Stimulated activated naive CD8-positive, alpha-beta T cell treated with anti-CD3 and anti-CD28 coated beads, Interleukin-15, amount 100 ng/mL, for 72 hours (primary cell): Measurements from ENCODE around the gene METTL24.
"Not testable (repeated sequence)": the region's sequence is repeated elsewhere in the genome, so short reads cannot be mapped to it uniquely, and the experiment has no call there.

ENCODE experiments used
- ATAC-seq: fragments of 150-1000 bp; cut with Tn5 transposase; 2 replicates; pipeline ENCODE4 v1.10.0; 2021; ENCODE audit warnings: mild to moderate bottlenecking, moderate library complexity
- DNase-seq, 2 donors: peaks; one replicate each; pipeline ENCODE4 v3.0.0; 2021 to 2022
- H3K27ac Mint-ChIP-seq, 2 donors: one replicate each; pipeline ENCODE4 v1.8.0; 2022; ENCODE audit warnings: mild to moderate bottlenecking in 2 of 2, mixed read lengths in 2 of 2, moderate library complexity in 2 of 2
- H3K27me3 Mint-ChIP-seq: one replicate; pipeline ENCODE4 v1.8.0; 2022; ENCODE audit warnings: mixed read lengths
- H3K4me1 Mint-ChIP-seq: one replicate; pipeline ENCODE4 v1.8.0; 2022; ENCODE audit warnings: mild to moderate bottlenecking, mixed read lengths
- H3K4me3 Mint-ChIP-seq, 2 donors: one replicate each; pipeline ENCODE4 v1.8.0; 2022; ENCODE audit warnings: mild to moderate bottlenecking in 2 of 2, mixed read lengths in 2 of 2, moderate library complexity in 1 of 2
- H3K9me3 Mint-ChIP-seq, 2 donors: one replicate each; pipeline ENCODE4 v1.8.0; 2022; ENCODE audit warnings: mixed read lengths in 2 of 2

METTL24 gene

GRCh38 chr6:110285306-110286060, 72.7 kb downstream of the METTL24 start:
- ATAC-seq (no peak), DNase-seq (no peak)
- no peak overlapping the region for H3K27ac Mint-ChIP-seq
- H3K27me3 Mint-ChIP-seq = no peaks in the 10 kb centered on the region
- H3K9me3 Mint-ChIP-seq = peaks cover 0 to 15% of the 10 kb centered on the region in 2 donors
- no peak overlapping the region for H3K4me3 Mint-ChIP-seq
- no peaks in the 10 kb centered on the region for H3K4me1 Mint-ChIP-seq

GRCh38 chr6:110284855-110285254, 73.3 kb downstream of the METTL24 start:
- H3K4me1 Mint-ChIP-seq = no peaks in the 10 kb centered on the region
- DNase-seq (no peak), ATAC-seq (no peak)
- no peak overlapping the region for H3K27ac Mint-ChIP-seq
- H3K9me3 Mint-ChIP-seq = peaks cover 0 to 11% of the 10 kb centered on the region in 2 donors
- H3K4me3 Mint-ChIP-seq = no peak overlapping the region
- H3K27me3 Mint-ChIP-seq = no peaks in the 10 kb centered on the region

GRCh38 chr6:110283657-110284056, 74.5 kb downstream of the METTL24 start:
- Mint-ChIP-seq H3K27ac (no peak overlapping the region), H3K27me3 (no peaks in the 10 kb centered on the region), H3K4me3 (no peak overlapping the region), H3K4me1 (no peaks in the 10 kb centered on the region), H3K9me3 (peaks cover 0 to 10% of the 10 kb centered on the region in 2 donors)
- ATAC-seq (no peak), DNase-seq (no peak)

- DNase-seq (no peak), ATAC-seq (no peak)
- H3K4me3 Mint-ChIP-seq = no peak overlapping the region
- H3K4me1 Mint-ChIP-seq = no peaks in the 10 kb centered on the region
- H3K27me3 Mint-ChIP-seq = no peaks in the 10 kb centered on the region
- peaks cover 0 to 7% of the 10 kb centered on the region in 2 donors for H3K9me3 Mint-ChIP-seq
- H3K27ac Mint-ChIP-seq = no peak overlapping the region
Observed at GRCh38 chr6:110282412-110282811, 75.7 kb downstream of the METTL24 start.

GRCh38 chr6:110277100-110277665, 81.0 kb downstream of the METTL24 start:
- no peak overlapping the region for H3K27ac Mint-ChIP-seq
- ATAC-seq = no peak

GRCh38 chr6:110272781-110273180, 85.4 kb downstream of the METTL24 start:
- ATAC-seq, H3K27me3 Mint-ChIP-seq, H3K4me1 Mint-ChIP-seq, H3K9me3 Mint-ChIP-seq, H3K4me3 Mint-ChIP-seq, H3K27ac Mint-ChIP-seq, DNase-seq: not testable (repeated sequence)

More at GRCh38 chr6:110277100-110277665, 81.0 kb downstream of the METTL24 start:
- Mint-ChIP-seq H3K4me1 (no peaks in the 10 kb centered on the region), H3K9me3 (peaks cover 0 to 7% of the 10 kb centered on the region in 2 donors), H3K27me3 (no peaks in the 10 kb centered on the region), H3K4me3 (no peak overlapping the region)
- DNase-seq = no peak

- Mint-ChIP-seq H3K27me3 (no peaks in the 10 kb centered on the region), H3K27ac (no peak overlapping the region), H3K4me3 (no peak overlapping the region), H3K4me1 (no peaks in the 10 kb centered on the region), H3K9me3 (peaks cover 5 to 7% of the 10 kb centered on the region in 2 donors)
- DNase-seq = no peak
- ATAC-seq = no peak
Observed at GRCh38 chr6:110271732-110272022, 86.5 kb downstream of the METTL24 start.

DNA sequence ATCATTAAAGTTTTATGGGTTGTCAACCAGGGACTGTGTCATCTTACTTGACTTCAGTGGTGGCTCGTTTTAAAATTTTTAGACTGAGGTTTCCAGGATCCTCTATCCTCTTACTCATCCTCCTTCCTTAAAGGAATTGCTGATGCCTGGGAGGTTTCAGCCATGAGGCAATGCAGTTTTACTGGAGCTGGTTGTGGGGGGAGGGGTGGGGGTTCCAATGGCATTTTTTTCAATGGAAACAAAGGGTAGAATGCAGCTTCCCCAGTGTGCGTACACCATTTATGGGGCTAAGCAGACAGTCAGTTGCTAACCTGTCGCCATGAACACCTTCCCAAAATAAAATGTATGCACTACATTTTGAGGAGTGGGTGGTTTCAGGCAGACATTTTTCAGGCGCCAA, 88.0 kb downstream of the METTL24 start:
- H3K4me1 Mint-ChIP-seq = no peaks in the 10 kb centered on the region
- no peak overlapping the region for H3K27ac Mint-ChIP-seq
- ATAC-seq = no peak
- H3K4me3 Mint-ChIP-seq = no peak overlapping the region
- H3K27me3 Mint-ChIP-seq = no peaks in the 10 kb centered on the region
- H3K9me3 Mint-ChIP-seq = peaks cover 7 to 12% of the 10 kb centered on the region in 2 donors
- DNase-seq = no peak

GRCh38 chr6:110269623-110270022, 88.5 kb downstream of the METTL24 start:
- ATAC-seq = no peak
- H3K27ac Mint-ChIP-seq = no peak overlapping the region
- no peaks in the 10 kb centered on the region for H3K4me1 Mint-ChIP-seq
- DNase-seq = no peak
- H3K9me3 Mint-ChIP-seq = peaks cover 7 to 12% of the 10 kb centered on the region in 2 donors
- H3K27me3 Mint-ChIP-seq = no peaks in the 10 kb centered on the region
- no peak overlapping the region for H3K4me3 Mint-ChIP-seq

DNA sequence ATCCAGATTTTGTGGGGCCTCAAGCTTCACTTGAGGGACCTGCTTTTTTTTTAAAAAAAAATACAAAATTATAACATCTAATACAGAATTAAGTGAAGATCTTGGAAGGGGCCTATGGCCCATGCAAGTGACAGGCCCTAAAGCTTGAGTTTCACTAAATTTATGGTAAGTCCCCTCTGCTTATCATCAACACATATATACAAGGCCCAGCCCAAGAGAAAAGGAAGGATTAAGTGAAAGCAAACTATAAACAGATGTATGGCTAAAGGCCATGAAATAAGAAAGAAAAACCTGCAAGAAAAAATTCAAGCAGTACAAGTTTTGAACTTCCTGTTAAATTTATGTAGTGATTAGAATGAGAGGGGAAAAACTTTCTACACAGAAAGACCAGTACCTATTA, 91.2 kb downstream of the METTL24 start:
- H3K4me3 Mint-ChIP-seq = no peak overlapping the region
- DNase-seq (no peak), ATAC-seq (no peak)
- no peak overlapping the region for H3K27ac Mint-ChIP-seq
- peaks cover 7 to 15% of the 10 kb centered on the region in 2 donors for H3K9me3 Mint-ChIP-seq
- H3K27me3 Mint-ChIP-seq = no peaks in the 10 kb centered on the region
- H3K4me1 Mint-ChIP-seq = no peaks in the 10 kb centered on the region

GRCh38 chr6:110265273-110265672, 92.9 kb downstream of the METTL24 start:
- no peaks in the 10 kb centered on the region for H3K4me1 Mint-ChIP-seq
- H3K9me3 Mint-ChIP-seq = peaks cover 20 to 26% of the 10 kb centered on the region in 2 donors
- H3K27me3 Mint-ChIP-seq = no peaks in the 10 kb centered on the region
- no peak overlapping the region for H3K4me3 Mint-ChIP-seq
- ATAC-seq = no peak
- H3K27ac Mint-ChIP-seq = no peak overlapping the region
- DNase-seq = no peak

- ATAC-seq (no peak), DNase-seq (no peak)
- no peak overlapping the region for H3K27ac Mint-ChIP-seq
- no peaks in the 10 kb centered on the region for H3K4me1 Mint-ChIP-seq
- H3K27me3 Mint-ChIP-seq = no peaks in the 10 kb centered on the region
- peaks cover 15 to 24% of the 10 kb centered on the region in 2 donors for H3K9me3 Mint-ChIP-seq
- no peak overlapping the region for H3K4me3 Mint-ChIP-seq
Observed at GRCh38 chr6:110256366-110256765, 101.8 kb downstream of the METTL24 start.

DNA sequence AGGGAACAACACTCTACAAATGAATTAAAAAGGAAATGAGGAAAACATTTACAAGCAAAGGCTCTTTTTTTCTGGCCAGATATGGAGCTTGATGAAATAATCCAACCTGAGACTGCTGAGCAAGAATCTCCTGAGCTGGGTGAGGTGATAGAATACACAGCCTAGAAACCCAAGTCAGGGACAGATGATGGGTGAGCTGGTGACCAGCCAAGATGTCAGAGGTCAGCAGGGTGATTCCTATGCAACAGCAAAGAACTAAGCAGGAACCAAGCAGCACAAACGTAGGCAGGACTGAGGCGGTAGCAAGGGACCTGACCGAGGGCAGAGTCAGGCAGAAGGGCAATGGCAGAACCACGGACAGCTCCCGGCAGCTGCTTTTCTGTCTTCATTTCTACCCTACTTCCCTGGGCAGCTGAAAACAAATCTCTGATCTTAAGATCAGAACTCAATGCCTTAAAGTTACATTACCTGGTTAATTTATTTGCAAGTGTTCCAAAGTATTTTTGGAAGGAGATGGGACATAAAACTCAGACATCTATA, 102.9 kb downstream of the METTL24 start:
- peaks cover 13 to 16% of the 10 kb centered on the region in 2 donors for H3K9me3 Mint-ChIP-seq
- no peaks in the 10 kb centered on the region for H3K4me1 Mint-ChIP-seq
- DNase-seq (no peak), ATAC-seq (no peak)
- no peak overlapping the region for H3K4me3 Mint-ChIP-seq
- H3K27me3 Mint-ChIP-seq = no peaks in the 10 kb centered on the region
- H3K27ac Mint-ChIP-seq = no peak overlapping the region

DNA sequence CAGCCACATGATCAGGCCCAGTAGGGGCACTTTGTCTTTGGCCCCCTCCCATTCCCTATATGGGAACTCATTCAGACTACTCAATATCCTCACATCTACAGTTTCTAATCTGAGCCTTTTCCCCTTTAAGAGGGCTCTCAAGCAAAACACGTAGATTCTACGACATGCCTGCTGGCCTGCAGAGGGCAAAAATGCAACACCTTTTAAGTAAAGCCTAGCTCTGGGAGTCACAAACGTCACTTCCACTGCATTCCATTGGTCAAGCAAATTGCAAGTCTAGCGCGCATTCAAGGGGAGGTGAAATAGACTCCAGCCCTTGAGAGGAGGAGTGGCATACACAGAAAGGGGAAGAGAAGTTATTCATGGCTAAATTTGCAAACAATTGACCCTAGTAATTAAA, 107.3 kb downstream of the METTL24 start:
- ATAC-seq = no peak
- H3K4me3 Mint-ChIP-seq = no peak overlapping the region

DNA sequence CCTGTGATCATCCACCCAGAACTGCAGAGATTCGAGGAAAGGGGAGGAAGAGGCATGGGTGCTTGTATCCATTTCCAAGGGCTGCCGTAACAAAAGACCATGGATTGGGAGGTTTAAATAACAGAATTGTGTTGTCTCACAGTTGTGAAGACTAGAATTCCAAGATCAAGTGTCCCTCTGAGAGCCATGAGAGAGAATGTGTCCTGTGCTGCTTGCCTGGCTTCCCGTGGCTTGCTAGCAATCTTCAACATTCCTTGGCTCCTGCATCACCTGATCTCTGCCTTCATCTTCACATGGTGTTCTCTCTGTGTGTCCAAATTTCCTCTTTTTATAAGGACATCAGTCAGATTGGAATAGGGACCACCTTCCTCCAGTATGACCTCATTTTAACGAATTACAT, 108.1 kb downstream of the METTL24 start:
- Mint-ChIP-seq H3K4me1 (no peaks in the 10 kb centered on the region), H3K27ac (no peak overlapping the region), H3K4me3 (no peak overlapping the region), H3K9me3 (peaks cover 0 to 8% of the 10 kb centered on the region in 2 donors), H3K27me3 (no peaks in the 10 kb centered on the region)
- DNase-seq (no peak), ATAC-seq (no peak)

More for the DNA sequence above, 107.3 kb downstream of the METTL24 start:
- Mint-ChIP-seq H3K27me3 (no peaks in the 10 kb centered on the region), H3K27ac (no peak overlapping the region), H3K9me3 (peaks cover 0 to 8% of the 10 kb centered on the region in 2 donors), H3K4me1 (no peaks in the 10 kb centered on the region)
- no peak for DNase-seq

DNA sequence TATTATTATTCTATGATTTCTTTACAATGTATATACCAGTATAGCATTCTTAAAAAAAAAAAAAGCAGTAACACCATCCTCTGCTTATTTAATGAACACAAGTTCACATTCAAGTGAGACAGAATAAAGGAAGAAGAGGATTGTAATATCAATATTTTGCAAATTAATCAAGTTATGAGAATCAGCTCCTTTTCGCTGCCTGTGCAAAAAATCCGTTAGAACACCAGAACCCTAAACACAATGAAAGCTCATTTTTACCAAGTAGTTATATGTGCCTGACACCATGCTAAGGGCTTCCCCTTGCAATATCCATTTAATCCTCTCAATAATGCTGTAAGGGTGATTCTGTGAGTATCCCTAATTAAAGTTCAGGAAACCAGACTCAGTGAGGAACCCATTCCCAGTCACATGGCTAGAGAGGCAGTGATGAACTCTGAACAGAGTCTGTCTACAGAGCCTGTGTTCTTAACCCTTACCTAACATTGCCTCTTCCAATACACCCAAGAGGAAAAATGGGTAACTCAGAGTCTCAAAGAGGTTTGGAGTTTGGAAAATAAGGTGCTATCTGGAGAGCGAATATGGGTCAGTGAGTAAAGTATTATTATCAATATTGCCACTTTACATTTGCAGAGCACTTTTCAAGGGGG, 111.1 kb downstream of the METTL24 start:
- Mint-ChIP-seq H3K4me3 (no peak overlapping the region), H3K4me1 (no peaks in the 10 kb centered on the region), H3K9me3 (peaks cover 0 to 3% of the 10 kb centered on the region in 2 donors), H3K27me3 (no peaks in the 10 kb centered on the region), H3K27ac (no peak overlapping the region)
- DNase-seq = no peak
- ATAC-seq = no peak
